Measurements from ENCODE around the gene VCL. TPM values are rescaled to one million over a fixed set of nuclear protein-coding genes. Genes with fewer than 3 reads are reported as not detected.
"Not testable (repeated sequence)": the region's sequence is repeated elsewhere in the genome, so short reads cannot be mapped to it uniquely, and the experiment has no call there.

VCL gene
- total RNA-seq, 1 donor from 2014 or later, result 131 TPM

DNA sequence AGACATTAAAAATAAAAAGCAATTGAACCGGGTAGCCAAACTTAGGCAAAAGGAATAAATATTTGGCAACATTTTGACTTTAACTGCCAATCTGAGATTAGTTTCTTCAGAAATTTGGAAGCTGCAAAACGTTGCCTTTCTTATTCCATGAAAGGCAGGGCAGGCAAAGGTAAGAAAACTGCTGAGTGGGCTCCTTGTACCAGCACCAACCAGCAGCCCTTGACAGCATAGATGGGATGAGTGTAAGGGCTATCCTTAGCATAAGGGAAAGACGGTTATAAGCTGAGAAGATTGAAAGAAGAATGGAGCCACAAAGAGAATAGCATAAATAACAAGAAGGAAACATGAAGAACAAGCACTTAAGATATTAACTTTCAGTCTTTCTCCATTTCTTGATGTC is 124.1 kb downstream of the VCL start:
- H3K27ac Mint-ChIP-seq, result peak overlapping the region; percentile 12

GRCh38 chr10:74123081-74123480 is 125.2 kb downstream of the VCL start:
- no peak for DNase-seq (ENCODE audit: low spot score in 2 of 2, unreplicated experiment in 2 of 2)
- no peaks in the 10 kb centered on the region for H3K27me3 Mint-ChIP-seq (ENCODE audit: low read depth)
- H3K27ac Mint-ChIP-seq, result no peak overlapping the region
- TF ChIP-seq, protein P1, sequence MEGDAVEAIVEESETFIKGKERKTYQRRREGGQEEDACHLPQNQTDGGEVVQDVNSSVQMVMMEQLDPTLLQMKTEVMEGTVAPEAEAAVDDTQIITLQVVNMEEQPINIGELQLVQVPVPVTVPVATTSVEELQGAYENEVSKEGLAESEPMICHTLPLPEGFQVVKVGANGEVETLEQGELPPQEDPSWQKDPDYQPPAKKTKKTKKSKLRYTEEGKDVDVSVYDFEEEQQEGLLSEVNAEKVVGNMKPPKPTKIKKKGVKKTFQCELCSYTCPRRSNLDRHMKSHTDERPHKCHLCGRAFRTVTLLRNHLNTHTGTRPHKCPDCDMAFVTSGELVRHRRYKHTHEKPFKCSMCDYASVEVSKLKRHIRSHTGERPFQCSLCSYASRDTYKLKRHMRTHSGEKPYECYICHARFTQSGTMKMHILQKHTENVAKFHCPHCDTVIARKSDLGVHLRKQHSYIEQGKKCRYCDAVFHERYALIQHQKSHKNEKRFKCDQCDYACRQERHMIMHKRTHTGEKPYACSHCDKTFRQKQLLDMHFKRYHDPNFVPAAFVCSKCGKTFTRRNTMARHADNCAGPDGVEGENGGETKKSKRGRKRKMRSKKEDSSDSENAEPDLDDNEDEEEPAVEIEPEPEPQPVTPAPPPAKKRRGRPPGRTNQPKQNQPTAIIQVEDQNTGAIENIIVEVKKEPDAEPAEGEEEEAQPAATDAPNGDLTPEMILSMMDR (IDR thresholded peaks at IDR 0.05; ENCODE audit: unreplicated experiment), result no peak
- H3K36me3 Mint-ChIP-seq, result peaks cover 39% of the 10 kb centered on the region
- H3K9me3 Mint-ChIP-seq, result no peaks in the 10 kb centered on the region
- H3K4me3 Mint-ChIP-seq, result no peak overlapping the region
- peaks cover 8% of the 10 kb centered on the region for H3K4me1 Mint-ChIP-seq

More for the DNA sequence above, 124.1 kb downstream of the VCL start:
- Mint-ChIP-seq H3K9me3 (no peaks in the 10 kb centered on the region), H3K4me1 (peaks cover 8% of the 10 kb centered on the region), H3K36me3 (peaks cover 42% of the 10 kb centered on the region), H3K27me3 (ENCODE audit: low read depth) (no peaks in the 10 kb centered on the region), H3K4me3 (no peak overlapping the region)
- no peak for DNase-seq (ENCODE audit: low spot score in 2 of 2, unreplicated experiment in 2 of 2)
- TF ChIP-seq, protein P1 (IDR thresholded peaks at IDR 0.05; ENCODE audit: unreplicated experiment), result no peak

GRCh38 chr10:74133923-74134820 is 136.3 kb downstream of the VCL start:
- H3K36me3 Mint-ChIP-seq, result peaks cover 42% of the 10 kb centered on the region
- TF ChIP-seq, protein P1 (IDR thresholded peaks at IDR 0.05; ENCODE audit: unreplicated experiment), result no peak
- DNase-seq (ENCODE audit: low spot score in 2 of 2, unreplicated experiment in 2 of 2), result no peak
- H3K4me1 Mint-ChIP-seq, result no peaks in the 10 kb centered on the region
- H3K27me3 Mint-ChIP-seq (ENCODE audit: low read depth), result no peaks in the 10 kb centered on the region
- no peak overlapping the region for H3K4me3 Mint-ChIP-seq
- peak overlapping the region; percentile 54 for H3K27ac Mint-ChIP-seq
- H3K9me3 Mint-ChIP-seq, result peaks cover 6% of the 10 kb centered on the region

DNA sequence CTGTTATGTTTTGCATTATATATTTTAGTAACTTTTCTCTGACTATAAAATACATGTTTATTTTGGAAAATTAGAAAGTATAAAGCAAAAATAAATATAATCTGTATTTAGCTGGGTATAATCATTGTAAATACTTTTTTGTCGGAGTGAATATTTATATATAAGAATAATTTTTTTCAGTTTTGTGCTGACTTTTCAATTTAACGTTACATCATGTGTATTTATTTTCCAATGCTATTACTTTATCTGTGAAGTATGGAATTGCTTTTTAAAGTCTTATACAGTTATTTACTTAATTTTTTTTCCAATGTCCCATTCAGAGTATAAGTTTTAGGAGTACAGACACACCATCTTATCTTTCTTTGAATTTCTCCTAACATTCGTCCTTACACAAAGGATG is 137.5 kb downstream of the VCL start:
- H3K36me3 Mint-ChIP-seq, result peaks cover 39% of the 10 kb centered on the region

GRCh38 chr10:74137992-74138391 is 140.1 kb downstream of the VCL start:
- H3K27me3 Mint-ChIP-seq (ENCODE audit: low read depth), result no peaks in the 10 kb centered on the region
- H3K4me1 Mint-ChIP-seq, result no peaks in the 10 kb centered on the region
- H3K36me3 Mint-ChIP-seq, result peaks cover 37% of the 10 kb centered on the region
- no peak overlapping the region for H3K27ac Mint-ChIP-seq
- TF ChIP-seq, protein P1 (IDR thresholded peaks at IDR 0.05; ENCODE audit: unreplicated experiment), result no peak
- DNase-seq (ENCODE audit: low spot score in 2 of 2, unreplicated experiment in 2 of 2), result no peak
- peaks cover 6% of the 10 kb centered on the region for H3K9me3 Mint-ChIP-seq
- H3K4me3 Mint-ChIP-seq, result no peak overlapping the region

More for the DNA sequence above, 137.5 kb downstream of the VCL start:
- no peak overlapping the region for H3K27ac Mint-ChIP-seq
- no peak overlapping the region for H3K4me3 Mint-ChIP-seq
- no peaks in the 10 kb centered on the region for H3K27me3 Mint-ChIP-seq (ENCODE audit: low read depth)
- peaks cover 6% of the 10 kb centered on the region for H3K9me3 Mint-ChIP-seq
- TF ChIP-seq, protein P1 (IDR thresholded peaks at IDR 0.05; ENCODE audit: unreplicated experiment), result no peak
- DNase-seq (ENCODE audit: low spot score in 2 of 2, unreplicated experiment in 2 of 2), result no peak
- no peaks in the 10 kb centered on the region for H3K4me1 Mint-ChIP-seq

GRCh38 chr10:74138596-74138995 is 140.7 kb downstream of the VCL start:
- not testable (repeated sequence) for H3K4me1 Mint-ChIP-seq; H3K27me3 Mint-ChIP-seq (ENCODE audit: low read depth); H3K27ac Mint-ChIP-seq; H3K9me3 Mint-ChIP-seq; DNase-seq (ENCODE audit: low spot score in 2 of 2, unreplicated experiment in 2 of 2); H3K4me3 Mint-ChIP-seq
- peaks cover 35% of the 10 kb centered on the region for H3K36me3 Mint-ChIP-seq
